GM10847 (cell line): ENCODE results near the gene CAMK2N2.

Source experiments
- POLR2A ChIP-seq: IDR thresholded peaks from 2 replicates; pipeline ENCODE4 v1.6.1; 2011; ENCODE audit not compliant: insufficient read length; ENCODE audit errors: extremely low read depth

Gene CAMK2N2

GRCh38 chr3:184284696-184285095 lies 23.3 kb upstream of the CAMK2N2 start:
- TF ChIP-seq POLR2A = no peak

- TF ChIP-seq POLR2A = no peak
Measured at GRCh38 chr3:184283681-184284080, 22.3 kb upstream of the CAMK2N2 start.

- no peak for TF ChIP-seq POLR2A
Measured at GRCh38 chr3:184282941-184283340, 21.6 kb upstream of the CAMK2N2 start.

- no peak for TF ChIP-seq POLR2A
Measured at GRCh38 chr3:184277366-184277765, 16.0 kb upstream of the CAMK2N2 start.

- no peak for TF ChIP-seq POLR2A
Measured at GRCh38 chr3:184275961-184276910, 14.9 kb upstream of the CAMK2N2 start, which contains the start of gene ECE2. TSS of gene ECE2 (plus strand) at chr3:184276022. CDS start at chr3:184276154, 132 bp downstream.

- no peak for TF ChIP-seq POLR2A
Measured at GRCh38 chr3:184275381-184275701, 14.0 kb upstream of the CAMK2N2 start.

GRCh38 chr3:184272269-184272668 lies 10.9 kb upstream of the CAMK2N2 start:
- no peak for TF ChIP-seq POLR2A

GRCh38 chr3:184262764-184263179 lies 1.4 kb upstream of the CAMK2N2 start:
- no peak for TF ChIP-seq POLR2A

GRCh38 chr3:184261854-184262763 lies 756 bp upstream of the CAMK2N2 start:
- no peak for TF ChIP-seq POLR2A

- no peak for TF ChIP-seq POLR2A
Measured at GRCh38 chr3:184260724-184261269, 556 bp downstream of the CAMK2N2 start.

- TF ChIP-seq POLR2A = no peak
Measured at GRCh38 chr3:184259878-184260723, 1.3 kb downstream of the CAMK2N2 start.

- TF ChIP-seq POLR2A = no peak
Measured at GRCh38 chr3:184259396-184259877, 1.9 kb downstream of the CAMK2N2 start.

GRCh38 chr3:184258926-184259325 lies 2.4 kb downstream of the CAMK2N2 start:
- TF ChIP-seq POLR2A = no peak
